Anterior cingulate cortex (tissue), 58 donors: ENCODE data around the gene CTAGE4.
"Not testable (repeated sequence)": the region's sequence is repeated elsewhere in the genome, so short reads cannot be mapped to it uniquely, and the experiment has no call there.

Experiments
- DNase-seq, 58 donors: peaks; one replicate each; lab custom pipeline; 2025; lab: John Stamatoyannopoulos, UW

Gene CTAGE4

GRCh38 chr7:144203086-144203485 lies 19.8 kb downstream of the CTAGE4 start:
- not testable (repeated sequence) for DNase-seq

- DNase-seq: not testable (repeated sequence)
Measured at GRCh38 chr7:144205306-144205705, 22.0 kb downstream of the CTAGE4 start.

GRCh38 chr7:144217200-144217599 lies 33.9 kb downstream of the CTAGE4 start:
- DNase-seq: not testable (repeated sequence)

- not testable (repeated sequence) for DNase-seq
Measured at GRCh38 chr7:144218581-144218980, 35.3 kb downstream of the CTAGE4 start.

- DNase-seq: not testable (repeated sequence)
Measured at GRCh38 chr7:144219149-144219548, 35.9 kb downstream of the CTAGE4 start.

- not testable (repeated sequence) for DNase-seq
Measured at GRCh38 chr7:144220531-144220930, 37.3 kb downstream of the CTAGE4 start.

- DNase-seq: not testable (repeated sequence)
Measured at GRCh38 chr7:144223675-144224074, 40.4 kb downstream of the CTAGE4 start.

- DNase-seq: not testable (repeated sequence)
Measured at GRCh38 chr7:144226866-144227265, 43.6 kb downstream of the CTAGE4 start.

GRCh38 chr7:144228810-144229209 lies 45.5 kb downstream of the CTAGE4 start:
- not testable (repeated sequence) for DNase-seq

GRCh38 chr7:144231027-144231426 lies 47.8 kb downstream of the CTAGE4 start:
- not testable (repeated sequence) for DNase-seq

GRCh38 chr7:144233039-144233438 lies 49.8 kb downstream of the CTAGE4 start:
- DNase-seq: not testable (repeated sequence)
